Ascending aorta (tissue), 2 donors: ENCODE measurements around the gene DOCK3. TPM values are rescaled to one million over a fixed set of nuclear protein-coding genes. Genes with fewer than 3 reads are reported as not detected.

ENCODE experiments used
- DNase-seq, 2 donors: peaks; one replicate each; pipeline ENCODE4 v3.0.0-alpha.2; 2019; ENCODE audit warnings: low spot score in 2 of 2
- H3K27ac ChIP-seq, 2 donors: fragments of 200-600 bp; sonication (generic); one replicate each; pipeline ENCODE4 v1.5.1; 2016 to 2017; ENCODE audit warnings: mild to moderate bottlenecking in 1 of 2
- H3K27me3 ChIP-seq: fragments of 200-600 bp; sonication (generic); one replicate; pipeline ENCODE4 v1.5.1; 2017
- H3K36me3 ChIP-seq, 2 donors: fragments of 200-600 bp; sonication (generic); one replicate each; pipeline ENCODE4 v1.5.1; 2016
- H3K4me1 ChIP-seq, 2 donors: fragments of 200-600 bp; sonication (generic); one replicate each; pipeline ENCODE4 v1.5.1; 2016 to 2017; ENCODE audit warnings: mild to moderate bottlenecking in 1 of 2
- H3K4me3 ChIP-seq, 2 donors: fragments of 200-600 bp; sonication (generic); one replicate each; pipeline ENCODE4 v1.5.1; 2016 to 2017; ENCODE audit warnings: mild to moderate bottlenecking in 1 of 2
- H3K9me3 ChIP-seq, 2 donors: fragments of 200-600 bp; sonication (generic); one replicate each; pipeline ENCODE4 v1.5.1; 2016
- CTCF ChIP-seq, 3 experiments: fragments of 200-600 bp in 2 of 3; fragments of 450-650 bp in 1 of 3; sonication (generic) in 2 of 3; IDR thresholded peaks; one replicate each; pipeline ENCODE4 v1.5.1; 2016 to 2019; ENCODE audit warnings: antibody characterized with exemption in 3 of 3, mild to moderate bottlenecking in 1 of 3, moderate library complexity in 1 of 3
- intact Hi-C: fragments of 100-400 bp; cut with DNase I; formaldehyde crosslinking; loops from one replicate; pipeline ENCODE4 v1.15.1; 2023
- total RNA-seq: library from RNA; depleted of rRNA; stranded (reverse); fragments of >200 nt; gene quantifications from one replicate; pipeline ENCODE4 v1.1.0, GENCODE V29; 2016

Gene DOCK3
- total RNA-seq, 1 donor from 2014 or later, result 3.9 TPM

GRCh38 chr3:51378065-51378464 is 703.3 kb downstream of the DOCK3 start:
- H3K36me3 ChIP-seq, result no peaks in the 10 kb centered on the region
- no peak for DNase-seq
- intact Hi-C loops, result loop anchor here (10.0 kb wide), 1 partner anchor 703 kb away; the partner anchor contains the start of gene DOCK3

GRCh38 chr3:51378726-51379125 is 704.0 kb downstream of the DOCK3 start:
- no peak for DNase-seq

More at GRCh38 chr3:51378065-51378464, 703.3 kb downstream of the DOCK3 start:
- Histone ChIP-seq H3K9me3 (no peaks in the 10 kb centered on the region), H3K4me1 (no peaks in the 10 kb centered on the region), H3K27ac (no peak overlapping the region), H3K27me3 (no peaks in the 10 kb centered on the region), H3K4me3 (no peak overlapping the region)
- no peak for TF ChIP-seq CTCF (IDR thresholded peaks at IDR 0.05)

GRCh38 chr3:51379301-51379700 is 704.6 kb downstream of the DOCK3 start:
- Histone ChIP-seq H3K9me3 (no peaks in the 10 kb centered on the region), H3K4me3 (no peak overlapping the region), H3K27ac (no peak overlapping the region), H3K36me3 (no peaks in the 10 kb centered on the region), H3K4me1 (peaks cover 0 to 7% of the 10 kb centered on the region in 2 donors), H3K27me3 (no peaks in the 10 kb centered on the region)
- no peak for DNase-seq
- intact Hi-C loops, result loop anchor here (10.0 kb wide), 1 partner anchor 704 kb away; the partner anchor contains the start of gene DOCK3
- TF ChIP-seq CTCF (IDR thresholded peaks at IDR 0.05), result no peak

More at GRCh38 chr3:51378726-51379125, 704.0 kb downstream of the DOCK3 start:
- intact Hi-C loops, result loop anchor here (10.0 kb wide), 1 partner anchor 704 kb away; the partner anchor contains the start of gene DOCK3
- H3K27ac ChIP-seq, result no peak overlapping the region
- no peaks in the 10 kb centered on the region for H3K9me3 ChIP-seq
- peaks cover 0 to 2% of the 10 kb centered on the region in 2 donors for H3K4me1 ChIP-seq
- H3K27me3 ChIP-seq, result no peaks in the 10 kb centered on the region
- TF ChIP-seq CTCF (IDR thresholded peaks at IDR 0.05), result no peak
- no peaks in the 10 kb centered on the region for H3K36me3 ChIP-seq
- H3K4me3 ChIP-seq, result no peak overlapping the region

GRCh38 chr3:51379746-51380455 is 705.2 kb downstream of the DOCK3 start:
- H3K4me3 ChIP-seq, result no peak overlapping the region
- H3K9me3 ChIP-seq, result no peaks in the 10 kb centered on the region
- intact Hi-C loops, result loop anchor here (10.0 kb wide), 2 partner anchors 565 to 705 kb away; partner anchors contain the start of genes DOCK3, PARP3 and RRP9
- H3K36me3 ChIP-seq, result no peaks in the 10 kb centered on the region
- H3K4me1 ChIP-seq, result peaks cover 0 to 7% of the 10 kb centered on the region in 2 donors
- peak in 1 of 2 donors; percentile 35 for DNase-seq
- no peaks in the 10 kb centered on the region for H3K27me3 ChIP-seq
- TF ChIP-seq CTCF (IDR thresholded peaks at IDR 0.05), result no peak
- no peak overlapping the region for H3K27ac ChIP-seq

GRCh38 chr3:51380601-51381332 is 706.0 kb downstream of the DOCK3 start:
- H3K36me3 ChIP-seq, result no peaks in the 10 kb centered on the region
- peaks cover 0 to 7% of the 10 kb centered on the region in 2 donors for H3K4me1 ChIP-seq
- no peaks in the 10 kb centered on the region for H3K27me3 ChIP-seq
- no peaks in the 10 kb centered on the region for H3K9me3 ChIP-seq
- H3K4me3 ChIP-seq, result no peak overlapping the region
- no peak overlapping the region for H3K27ac ChIP-seq
- no peak for TF ChIP-seq CTCF (IDR thresholded peaks at IDR 0.05)
- DNase-seq, result peak in 1 of 2 donors; percentile 51
- intact Hi-C loops, result loop anchor here (10.0 kb wide), 1 partner anchor 564 kb away; the partner anchor contains the start of genes PARP3 and RRP9
